ENCODE results near the gene SEPTIN7. TPM values are rescaled to one million over a fixed set of nuclear protein-coding genes. Genes with fewer than 3 reads are reported as not detected.

SEPTIN7 gene
- total RNA-seq, 1 experiment from 2014 or later, result 295 TPM

- Histone ChIP-seq H3K27me3 (replicated peaks; ENCODE audit: insufficient read depth, low read depth, low read length, poor library complexity) (no peaks in the 10 kb centered on the region), H3K4me3 (ENCODE audit: low read depth, low read length, poor library complexity, severe bottlenecking) (no peak overlapping the region), H3K9me3 (ENCODE audit: low read depth, low read length, poor library complexity, severe bottlenecking) (peaks cover 17% of the 10 kb centered on the region), H3K27ac (ENCODE audit: low read depth, low read length, poor library complexity, severe bottlenecking) (no peak overlapping the region), H3K4me1 (ENCODE audit: insufficient read depth, low read length, poor library complexity, severe bottlenecking) (peaks cover 6% of the 10 kb centered on the region), H3K36me3 (ENCODE audit: insufficient read depth, low read length, poor library complexity, severe bottlenecking) (peaks cover 5% of the 10 kb centered on the region)
- intact Hi-C loops (cut with micrococcal nuclease; ENCODE audit: unreplicated experiment), result no loop called here
- no peak for DNase-seq (ENCODE audit: low spot score)
- POLR2A ChIA-PET (ENCODE audit: low non-redundant PET), result no interaction called here
- CTCF ChIA-PET, result no interaction called here
- TF ChIP-seq EZH2 (IDR thresholded peaks at IDR 0.05; ENCODE audit: borderline replicate concordance, low read depth, low read length, poor library complexity, severe bottlenecking) (no peak), CTCF (conservative IDR thresholded peaks at IDR 0.05; ENCODE audit: low read depth, low read length) (no peak)
- no TSS peak for BruUV-seq (replicated peaks)
Measured at GRCh38 chr7:35818513-35818912, 17.7 kb downstream of the SEPTIN7 start.

GRCh38 chr7:35819310-35819709 is 18.5 kb downstream of the SEPTIN7 start:
- Histone ChIP-seq H3K27me3 (replicated peaks; ENCODE audit: insufficient read depth, low read depth, low read length, poor library complexity) (no peaks in the 10 kb centered on the region), H3K27ac (ENCODE audit: low read depth, low read length, poor library complexity, severe bottlenecking) (no peak overlapping the region), H3K4me1 (ENCODE audit: insufficient read depth, low read length, poor library complexity, severe bottlenecking) (peaks cover 9% of the 10 kb centered on the region), H3K4me3 (ENCODE audit: low read depth, low read length, poor library complexity, severe bottlenecking) (no peak overlapping the region), H3K36me3 (ENCODE audit: insufficient read depth, low read length, poor library complexity, severe bottlenecking) (peaks cover 5% of the 10 kb centered on the region), H3K9me3 (ENCODE audit: low read depth, low read length, poor library complexity, severe bottlenecking) (peaks cover 17% of the 10 kb centered on the region)
- BruUV-seq (replicated peaks), result no TSS peak
- intact Hi-C loops (cut with micrococcal nuclease; ENCODE audit: unreplicated experiment), result no loop called here
- ChIA-PET CTCF (interaction anchor here (0.9 kb wide), 1 partner anchor 19 kb away, joined by 3 read pairs; the partner anchor contains the start of gene SEPTIN7), POLR2A (ENCODE audit: low non-redundant PET) (no interaction called here)
- DNase-seq (ENCODE audit: low spot score), result no peak
- TF ChIP-seq CTCF (conservative IDR thresholded peaks at IDR 0.05; ENCODE audit: low read depth, low read length) (no peak), EZH2 (IDR thresholded peaks at IDR 0.05; ENCODE audit: borderline replicate concordance, low read depth, low read length, poor library complexity, severe bottlenecking) (no peak)

GRCh38 chr7:35819954-35820703 is 19.3 kb downstream of the SEPTIN7 start:
- no peak for DNase-seq (ENCODE audit: low spot score)
- intact Hi-C loops (cut with micrococcal nuclease; ENCODE audit: unreplicated experiment), result no loop called here
- Histone ChIP-seq H3K36me3 (ENCODE audit: insufficient read depth, low read length, poor library complexity, severe bottlenecking) (peaks cover 5% of the 10 kb centered on the region), H3K4me1 (ENCODE audit: insufficient read depth, low read length, poor library complexity, severe bottlenecking) (peaks cover 13% of the 10 kb centered on the region), H3K9me3 (ENCODE audit: low read depth, low read length, poor library complexity, severe bottlenecking) (peaks cover 17% of the 10 kb centered on the region), H3K27me3 (replicated peaks; ENCODE audit: insufficient read depth, low read depth, low read length, poor library complexity) (no peaks in the 10 kb centered on the region), H3K4me3 (ENCODE audit: low read depth, low read length, poor library complexity, severe bottlenecking) (no peak overlapping the region), H3K27ac (ENCODE audit: low read depth, low read length, poor library complexity, severe bottlenecking) (no peak overlapping the region)
- POLR2A ChIA-PET (ENCODE audit: low non-redundant PET), result no interaction called here
- CTCF ChIA-PET, result no interaction called here
- TF ChIP-seq EZH2 (IDR thresholded peaks at IDR 0.05; ENCODE audit: borderline replicate concordance, low read depth, low read length, poor library complexity, severe bottlenecking) (no peak), CTCF (conservative IDR thresholded peaks at IDR 0.05; ENCODE audit: low read depth, low read length) (no peak)
- BruUV-seq (replicated peaks), result no TSS peak

All from A673 (cell line).